Fibroblast of the aortic adventitia (primary cell): ENCODE results near the gene ARHGAP23. TPM values are rescaled to one million over a fixed set of nuclear protein-coding genes. Genes with fewer than 3 reads are reported as not detected.

Experiments
- DNase-seq: peaks from one replicate; pipeline ENCODE4 v3.0.0-alpha.2; 2010; ENCODE audit warnings: low read depth
- H3K4me3 ChIP-seq: 2 replicates; pipeline ENCODE4 v1.5.1; 2011; ENCODE audit warnings: low read depth, mild to moderate bottlenecking, control low read depth, low read length, moderate library complexity
- CTCF ChIP-seq: IDR thresholded peaks from 2 replicates; pipeline ENCODE4 v1.5.1; 2011; ENCODE audit warnings: mild to moderate bottlenecking, low read length, control low read depth, inconsistent platforms; ENCODE audit not compliant: insufficient read depth
- total RNA-seq: library from RNA; depleted of rRNA; stranded (reverse); fragments of >200 nt; gene quantifications from 2 replicates; pipeline ENCODE4 v1.2.3, GENCODE V29; 2012; ENCODE audit warnings: low replicate concordance

ARHGAP23 gene
- total RNA-seq, 1 donor: 38.3 TPM

- TF ChIP-seq CTCF: no peak
- H3K4me3 ChIP-seq: no peak overlapping the region
- DNase-seq: no peak
Observed at GRCh38 chr17:38559880-38560230, 131.6 kb downstream of the ARHGAP23 start.

GRCh38 chr17:38560503-38561318, 132.4 kb downstream of the ARHGAP23 start:
- H3K4me3 ChIP-seq: no peak overlapping the region
- TF ChIP-seq CTCF: no peak
- DNase-seq: peak; percentile 51

GRCh38 chr17:38561416-38562214, 133.4 kb downstream of the ARHGAP23 start:
- no peak for TF ChIP-seq CTCF
- DNase-seq: no peak
- no peak overlapping the region for H3K4me3 ChIP-seq

Other genes with a start within 250 kb of the ARHGAP23 start
- not detected in 2 replicates for gene TBC1D3, start 235.9 kb upstream of the ARHGAP23 start, total RNA-seq
- gene MRPL45, start 131.3 kb upstream of the ARHGAP23 start, total RNA-seq: 34.1 and 42.2 TPM in 2 replicates
- gene GPR179, start 84.5 kb upstream of the ARHGAP23 start, total RNA-seq: under 0.01 TPM in 2 replicates
- gene SOCS7, start 76.6 kb upstream of the ARHGAP23 start, total RNA-seq: 11.7 and 18.8 TPM in 2 replicates
- gene SRCIN1, start 177.5 kb downstream of the ARHGAP23 start, total RNA-seq: not detected in 2 replicates
- gene EPOP, start 246.5 kb downstream of the ARHGAP23 start, total RNA-seq: 0.99 and 5.0 TPM in 2 replicates